Posterior vena cava (tissue), 2 donors: ENCODE measurements around the gene SWI5. TPM values are rescaled to one million over a fixed set of nuclear protein-coding genes. Genes with fewer than 3 reads are reported as not detected.
"Not testable (repeated sequence)": the region's sequence is repeated elsewhere in the genome, so short reads cannot be mapped to it uniquely, and the experiment has no call there.

Experiments used
- DNase-seq: peaks from one replicate; pipeline ENCODE4 v3.0.0-alpha.2; 2020; ENCODE audit warnings: low spot score
- intact Hi-C, 2 donors: fragments of 100-400 bp; cut with DNase I; formaldehyde crosslinking; loops; one replicate each; pipeline versions ENCODE4 v1.14.1 to v1.14.2; 2022 to 2023
- total RNA-seq, 2 donors: library from RNA; stranded (reverse); fragmentation: NEBNext Ultra II Directional; extraction: Animal tissue kit (Norgen Biotek cat#: 25700); gene quantifications; one replicate each; pipeline ENCODE4 v1.2.1, GENCODE V29; 2021
- donor health status: DM: yes; HTN: yes; CAD: no.
- donor health status: DM: yes; HTN: yes; CAD: no.

SWI5 gene
- total RNA-seq, 2 donors from 2014 or later, result 11.5 to 16.7 TPM

- intact Hi-C loops, result no loop called here
- no peak for DNase-seq
Measured at GRCh38 chr9:128274245-128274644, 1.8 kb upstream of the SWI5 start.

DNA sequence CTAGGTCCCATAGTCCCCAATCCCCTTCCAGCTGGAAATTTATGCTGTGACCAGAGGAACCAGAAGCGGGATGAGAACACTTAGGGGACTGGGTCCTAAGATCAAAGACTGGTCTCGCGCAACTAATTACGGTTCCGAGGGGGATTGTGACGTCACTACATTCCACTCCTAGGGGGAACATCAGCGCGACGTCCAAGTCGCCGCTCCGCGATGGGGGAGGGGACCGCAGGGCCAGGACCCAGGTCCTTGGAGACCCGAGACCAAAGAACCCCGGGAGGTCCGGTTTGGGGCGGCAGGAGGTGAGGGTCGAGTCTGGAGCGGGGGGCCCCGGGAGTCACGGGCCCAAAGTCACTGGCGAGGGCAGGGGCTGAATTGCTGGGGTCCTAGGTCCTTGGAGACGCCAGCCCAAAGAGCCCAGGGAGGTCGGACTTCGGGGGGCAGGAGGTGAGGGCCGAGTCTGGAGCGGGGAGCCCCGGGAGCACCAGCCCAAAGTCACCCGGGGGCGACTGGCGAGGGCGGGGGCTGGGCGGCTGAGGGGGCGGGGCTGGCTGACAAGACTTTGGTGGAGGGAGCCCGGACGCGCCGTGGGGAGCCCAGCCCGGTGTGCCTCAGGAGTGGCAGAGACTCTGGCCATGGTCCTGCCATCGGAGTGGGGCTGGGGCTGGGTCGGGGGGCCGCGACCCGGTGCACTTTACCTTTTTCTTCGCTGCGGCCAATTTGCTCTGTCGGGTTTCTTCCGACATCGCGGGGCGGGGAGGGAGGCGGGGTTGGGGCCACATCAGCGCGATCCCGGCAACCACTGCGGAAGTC lies 673 bp upstream of the SWI5 start, which contains the start of gene GOLGA2:
GOLGA2 (minus strand) TSS at position 810 of the 810 bp plus-strand sequence; CDS start at position 779, 31 bp downstream.
- DNase-seq, result no peak
- intact Hi-C loops, result no loop called here

DNA sequence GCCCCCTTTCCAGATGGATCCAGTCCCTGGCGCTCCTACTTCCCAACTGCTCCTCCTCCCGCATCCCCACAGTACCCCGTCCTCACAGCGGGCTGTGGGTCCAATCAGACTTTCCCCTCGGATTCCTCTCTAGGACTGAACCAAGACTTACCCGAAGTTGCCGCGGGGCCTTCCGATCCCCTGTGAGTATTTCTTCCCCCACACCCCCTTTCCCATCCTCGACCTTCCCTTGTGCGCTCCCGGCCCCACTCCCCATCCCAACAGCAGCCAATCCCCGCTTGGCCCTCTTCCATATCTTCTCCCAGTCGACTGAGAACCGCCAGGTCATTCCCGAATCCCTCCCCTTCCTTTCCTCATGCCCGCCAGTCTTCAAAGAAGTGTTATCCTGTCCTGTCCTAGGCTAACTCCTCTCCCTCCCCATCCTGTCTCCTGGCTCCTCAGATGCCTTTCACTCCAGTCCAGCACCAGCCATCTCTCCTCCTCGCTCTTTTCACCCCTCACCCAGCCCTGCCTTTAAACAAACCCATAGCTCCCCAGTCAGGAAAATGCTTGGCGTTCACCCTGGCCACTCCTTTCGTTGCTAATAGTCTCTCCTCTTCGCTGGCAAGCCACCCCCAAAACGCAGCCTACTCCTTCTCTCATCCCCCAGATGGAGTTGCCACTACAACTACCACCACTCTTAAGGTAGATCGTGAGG lies 646 bp downstream of the SWI5 start:
- intact Hi-C loops, result no loop called here
- DNase-seq, result no peak

GRCh38 chr9:128279088-128280073 lies 3.3 kb downstream of the SWI5 start:
- not testable (repeated sequence) for DNase-seq
- intact Hi-C loops, result loop anchor here in 1 of 2 donors (2.0 kb wide), 1 partner anchor 17 kb away; no protein-coding TSS in a partner anchor

GRCh38 chr9:128280084-128280622 lies 4.1 kb downstream of the SWI5 start:
- intact Hi-C loops, result loop anchor here in 1 of 2 donors (2.0 kb wide), 1 partner anchor 17 kb away; no protein-coding TSS in a partner anchor

GRCh38 chr9:128282500-128282899 lies 6.4 kb downstream of the SWI5 start:
- no peak for DNase-seq
- intact Hi-C loops, result no loop called here

More at GRCh38 chr9:128280084-128280622, 4.1 kb downstream of the SWI5 start:
- DNase-seq, result no peak

GRCh38 chr9:128285033-128285784 lies 9.1 kb downstream of the SWI5 start:
- intact Hi-C loops, result no loop called here
- DNase-seq, result no peak

DNA sequence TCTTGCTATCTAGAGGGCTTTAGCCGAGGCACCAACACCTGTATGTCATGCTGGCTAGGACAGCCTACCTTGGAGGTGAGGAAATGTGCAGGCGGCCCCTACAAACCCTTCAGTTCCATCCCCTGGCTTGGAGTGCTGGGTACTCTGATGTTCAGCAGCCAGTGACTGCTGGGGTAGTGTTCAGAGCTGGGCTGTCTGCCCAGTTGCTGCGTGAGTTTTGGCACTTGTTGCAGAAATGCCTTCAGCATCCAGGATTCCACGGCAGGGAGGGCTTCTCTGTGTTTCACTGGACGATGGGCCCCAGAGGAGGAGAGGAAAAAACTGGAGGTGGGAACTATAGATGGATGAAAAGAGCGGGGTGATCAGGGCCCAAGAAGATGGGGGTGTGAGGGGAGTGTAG lies 10.4 kb downstream of the SWI5 start:
- DNase-seq, result no peak
- intact Hi-C loops, result no loop called here

DNA sequence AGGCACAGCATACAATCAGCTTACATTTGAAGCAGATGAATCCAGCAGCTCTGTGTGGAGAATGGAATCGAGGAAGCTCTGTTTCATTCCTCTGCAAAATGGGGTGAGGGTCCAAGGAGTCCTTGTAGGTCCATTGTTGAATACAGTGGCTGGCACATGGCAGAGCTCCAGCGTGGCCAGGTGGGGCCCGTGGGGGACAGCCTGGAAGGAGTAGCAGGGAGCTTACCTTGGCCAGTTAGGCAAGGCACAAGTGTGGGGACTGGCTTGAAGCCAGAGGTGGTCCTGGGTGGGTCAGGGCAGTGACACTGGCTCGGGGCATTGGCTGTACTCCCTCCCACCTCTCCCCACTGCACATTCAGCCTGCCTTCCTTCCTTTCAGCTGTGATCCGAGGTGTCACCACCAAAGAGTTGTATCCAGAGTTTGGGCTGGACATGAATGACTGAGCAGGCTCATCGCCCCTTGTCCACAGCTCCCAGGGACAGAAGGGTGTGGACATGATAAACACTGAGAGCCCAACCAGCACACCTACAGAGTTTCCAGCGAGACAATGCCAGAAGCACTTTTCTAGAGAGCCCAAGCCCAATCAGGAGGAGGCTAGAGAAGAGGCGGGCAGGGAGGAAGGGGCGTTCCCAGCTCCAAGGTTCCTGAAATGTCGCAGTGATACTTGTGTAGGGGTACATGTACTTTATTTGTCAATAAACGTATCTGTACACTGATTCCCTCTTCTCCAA lies 12.4 kb downstream of the SWI5 start:
- DNase-seq, result no peak
- intact Hi-C loops, result no loop called here

DNA sequence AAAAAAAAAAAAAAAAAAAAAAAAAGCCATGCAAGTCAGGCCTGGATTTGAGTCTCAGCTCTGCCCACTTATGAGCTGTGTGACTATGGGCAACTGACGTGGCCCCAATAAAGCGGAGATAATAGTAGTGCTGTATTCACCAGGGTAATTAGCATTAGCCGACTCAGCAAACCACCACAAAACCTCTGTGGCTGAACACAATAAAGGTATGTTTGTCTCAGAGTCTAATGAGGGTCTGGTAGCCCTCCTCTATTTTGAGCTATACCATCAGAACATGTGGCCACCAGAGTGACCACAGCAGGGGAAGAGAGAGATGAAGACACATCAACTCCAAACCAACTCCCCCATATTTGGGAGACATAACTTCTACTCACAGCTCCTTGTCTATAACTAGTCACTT lies 15.9 kb downstream of the SWI5 start:
- no peak for DNase-seq
- intact Hi-C loops, result no loop called here

DNA sequence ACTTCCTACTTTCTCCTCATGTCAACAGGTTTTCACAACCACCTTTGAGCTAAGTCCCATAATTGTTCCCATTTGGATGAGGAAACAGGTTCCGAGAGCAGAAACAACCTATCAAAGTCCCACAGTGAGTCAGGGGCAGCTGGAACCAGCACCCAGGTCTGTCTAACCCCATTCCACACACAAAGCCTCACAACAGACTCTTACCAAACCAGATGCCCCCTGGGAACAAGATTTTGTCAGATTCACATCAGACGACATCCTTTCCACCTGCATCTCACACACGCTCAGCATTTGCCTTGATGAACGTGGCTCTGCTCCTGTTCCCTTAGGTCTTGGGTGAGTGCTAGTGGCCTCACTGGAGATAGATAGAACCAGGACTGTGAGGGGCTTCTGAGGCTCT lies 17.0 kb downstream of the SWI5 start:
- no peak for DNase-seq
- intact Hi-C loops, result no loop called here

DNA sequence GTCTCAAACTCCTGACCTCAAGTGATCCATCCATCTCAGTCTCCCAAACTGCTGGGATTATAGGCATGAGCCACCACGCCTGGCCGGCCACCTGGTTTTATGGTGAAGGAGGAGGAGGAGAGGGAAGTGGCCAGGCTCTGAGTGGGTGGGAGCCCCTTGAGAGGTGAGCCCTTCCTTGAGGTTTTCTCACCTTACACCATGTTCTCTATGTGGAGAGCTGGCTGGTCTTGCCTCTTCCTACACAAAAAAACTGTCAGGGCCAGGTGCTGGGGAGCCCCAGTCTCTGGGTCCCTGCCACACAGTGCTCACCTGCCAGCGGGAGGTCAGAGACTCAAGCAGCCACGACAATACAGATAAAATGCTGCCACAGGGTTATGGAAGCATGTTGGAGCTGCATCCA lies 18.1 kb downstream of the SWI5 start:
- intact Hi-C loops, result no loop called here

DNA sequence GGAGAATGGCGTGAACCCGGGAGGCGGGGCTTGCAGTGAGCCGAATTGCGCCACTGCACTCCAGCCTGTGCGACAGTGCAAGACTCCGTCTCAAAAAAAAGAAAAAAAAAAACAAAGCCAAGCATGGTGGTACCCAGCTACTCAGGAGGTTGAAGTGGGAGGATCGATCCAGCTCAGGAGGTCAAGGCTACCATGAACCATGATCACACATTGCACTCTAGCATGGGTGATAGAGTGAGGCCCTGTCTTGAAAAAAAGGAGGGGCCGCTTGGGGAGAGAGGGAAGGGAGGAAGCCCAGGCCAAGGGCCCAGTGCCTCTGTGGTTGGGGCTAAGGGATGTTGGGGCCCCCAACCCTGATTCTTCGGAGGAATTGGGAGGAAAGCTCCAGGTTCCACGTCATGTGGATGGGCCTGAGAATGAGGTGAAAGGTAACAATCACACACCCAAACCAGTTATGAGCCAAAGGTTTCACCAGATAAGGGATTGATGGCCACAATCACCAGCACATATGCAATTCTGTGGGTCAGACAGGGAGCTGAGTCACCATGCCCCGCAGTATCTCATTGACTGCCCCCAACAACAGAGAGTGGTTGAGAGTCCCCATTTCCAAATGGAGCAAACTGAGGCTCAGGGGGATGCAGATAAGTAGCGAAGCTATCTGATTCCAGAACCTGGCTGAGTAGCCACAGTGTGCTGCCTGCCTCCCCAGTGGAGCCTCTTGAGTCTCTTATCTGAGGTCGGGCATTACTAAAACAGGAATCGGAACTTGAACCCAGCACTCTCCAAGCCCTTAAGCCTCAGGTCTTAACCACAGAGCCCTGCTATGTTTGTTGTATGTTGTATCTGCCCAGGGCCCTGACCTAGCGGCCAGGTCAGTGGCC lies 20.5 kb downstream of the SWI5 start:
- intact Hi-C loops, result loop anchor here in 1 of 2 donors (2.0 kb wide), 1 partner anchor 16 kb away; no protein-coding TSS in a partner anchor
- no peak for DNase-seq

More for the DNA sequence above, 18.1 kb downstream of the SWI5 start:
- no peak for DNase-seq

GRCh38 chr9:128297221-128297773 lies 21.2 kb downstream of the SWI5 start:
- no peak for DNase-seq
- intact Hi-C loops, result loop anchor here in 1 of 2 donors (2.0 kb wide), 1 partner anchor 16 kb away; no protein-coding TSS in a partner anchor

GRCh38 chr9:128298535-128299482 lies 22.7 kb downstream of the SWI5 start:
- intact Hi-C loops, result no loop called here

More at GRCh38 chr9:128298535-128299482, 22.7 kb downstream of the SWI5 start:
- no peak for DNase-seq
